NCI-H2227 (cell line): ENCODE results near the gene KLF7.

ENCODE experiments used
- DNase-seq: peaks from one replicate; lab custom pipeline; 2025; ENCODE audit not compliant: unreplicated experiment; lab: John Stamatoyannopoulos, UW

The KLF7 gene

GRCh38 chr2:207150284-207150683, 15.5 kb downstream of the KLF7 start:
- no peak for DNase-seq

GRCh38 chr2:207149249-207150213, 16.2 kb downstream of the KLF7 start:
- DNase-seq, result peak; percentile 31

- no peak for DNase-seq
These were observed 17.7 kb downstream of the KLF7 start for GRCh38 chr2:207148020-207148419.

GRCh38 chr2:207144173-207144785, 21.5 kb downstream of the KLF7 start:
- DNase-seq, result no peak

GRCh38 chr2:207143215-207144172, 22.3 kb downstream of the KLF7 start:
- peak; percentile 91 for DNase-seq

GRCh38 chr2:207142461-207142860, 23.3 kb downstream of the KLF7 start:
- DNase-seq, result no peak

- DNase-seq, result no peak
These were observed 24.4 kb downstream of the KLF7 start for GRCh38 chr2:207141386-207141785.

- DNase-seq, result no peak
These were observed 25.5 kb downstream of the KLF7 start for GRCh38 chr2:207140265-207140664.

GRCh38 chr2:207139552-207139951, 26.2 kb downstream of the KLF7 start:
- DNase-seq, result no peak

GRCh38 chr2:207138627-207139297, 27.0 kb downstream of the KLF7 start:
- no peak for DNase-seq

GRCh38 chr2:207137596-207138337, 28.0 kb downstream of the KLF7 start:
- DNase-seq, result no peak

- DNase-seq, result peak; percentile 58
These were observed 28.9 kb downstream of the KLF7 start for GRCh38 chr2:207136874-207137273.

- peak; percentile 20 for DNase-seq
These were observed 29.8 kb downstream of the KLF7 start for GRCh38 chr2:207135801-207136457.

GRCh38 chr2:207135340-207135739, 30.4 kb downstream of the KLF7 start:
- DNase-seq, result no peak

GRCh38 chr2:207133820-207134519, 31.8 kb downstream of the KLF7 start:
- DNase-seq, result peak; percentile 91

- DNase-seq, result peak; percentile 99
These were observed 32.3 kb downstream of the KLF7 start for GRCh38 chr2:207133458-207133819.

GRCh38 chr2:207132019-207132418, 33.7 kb downstream of the KLF7 start:
- peak; percentile 21 for DNase-seq

- DNase-seq, result no peak
These were observed 34.2 kb downstream of the KLF7 start for GRCh38 chr2:207131594-207131993.
